ENCODE data around the gene LENG9.

The LENG9 gene

GRCh38 chr19:54421521-54421920, 42.1 kb downstream of the LENG9 start:
- DNase-seq (ENCODE audit: low spot score) = no peak

GRCh38 chr19:54421169-54421516, 42.4 kb downstream of the LENG9 start:
- DNase-seq (ENCODE audit: low spot score) = no peak

DNA sequence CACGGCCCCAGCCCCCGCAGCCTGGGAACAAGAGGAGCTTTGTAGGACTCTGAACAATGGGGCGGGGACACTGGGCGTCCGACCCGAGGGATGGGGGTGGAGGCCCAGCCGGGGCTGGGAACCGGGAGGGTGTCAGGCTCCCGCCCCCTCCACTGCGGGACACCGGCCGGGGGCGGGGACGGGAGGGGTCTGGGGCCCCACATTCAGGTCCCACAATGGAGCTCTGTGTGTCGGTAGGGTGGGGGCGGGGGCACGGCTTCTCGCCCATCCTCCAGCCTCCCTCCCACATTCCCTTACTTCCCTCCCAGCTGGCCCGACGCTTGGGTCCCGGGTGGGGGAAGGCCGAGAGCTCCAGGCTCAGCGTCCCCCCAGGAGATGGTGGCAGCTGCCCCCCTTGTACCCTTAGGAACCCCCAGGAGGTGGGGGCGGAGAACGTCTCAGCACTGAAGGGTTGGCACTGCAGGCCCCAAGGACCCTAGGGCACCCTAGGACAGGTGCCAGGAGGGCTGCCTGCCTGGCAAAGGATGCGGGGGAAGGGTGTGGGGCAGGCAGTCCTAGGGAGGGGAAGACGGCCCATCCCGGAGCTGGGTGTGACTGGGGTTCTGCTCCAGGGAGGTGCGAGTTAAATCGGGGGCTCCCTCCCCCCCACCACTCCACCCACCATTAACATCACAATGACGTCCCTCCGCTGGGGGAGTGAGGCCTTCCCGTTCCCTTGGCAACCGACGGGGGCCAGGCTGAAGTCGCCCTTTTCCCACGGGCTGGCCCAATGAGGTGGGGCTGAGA, 43.0 kb downstream of the LENG9 start:
- DNase-seq (ENCODE audit: low spot score) = no peak

DNA sequence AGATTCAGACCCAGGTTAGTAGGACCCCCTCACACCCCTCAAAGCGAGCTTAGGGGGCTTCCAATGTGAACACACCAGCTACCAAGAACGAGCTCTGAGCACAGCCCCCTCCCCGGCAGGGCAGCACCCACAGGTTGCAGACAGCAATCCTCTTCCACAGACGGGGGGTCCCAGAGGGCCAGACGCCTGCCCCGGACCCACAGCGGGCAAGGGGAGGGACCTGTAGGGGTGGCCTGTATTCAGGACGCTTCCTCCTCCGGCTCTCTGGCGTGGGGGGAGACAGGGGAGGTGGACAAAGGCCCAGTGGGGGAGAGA, 43.6 kb downstream of the LENG9 start:
- no peak for DNase-seq (ENCODE audit: low spot score)

DNA sequence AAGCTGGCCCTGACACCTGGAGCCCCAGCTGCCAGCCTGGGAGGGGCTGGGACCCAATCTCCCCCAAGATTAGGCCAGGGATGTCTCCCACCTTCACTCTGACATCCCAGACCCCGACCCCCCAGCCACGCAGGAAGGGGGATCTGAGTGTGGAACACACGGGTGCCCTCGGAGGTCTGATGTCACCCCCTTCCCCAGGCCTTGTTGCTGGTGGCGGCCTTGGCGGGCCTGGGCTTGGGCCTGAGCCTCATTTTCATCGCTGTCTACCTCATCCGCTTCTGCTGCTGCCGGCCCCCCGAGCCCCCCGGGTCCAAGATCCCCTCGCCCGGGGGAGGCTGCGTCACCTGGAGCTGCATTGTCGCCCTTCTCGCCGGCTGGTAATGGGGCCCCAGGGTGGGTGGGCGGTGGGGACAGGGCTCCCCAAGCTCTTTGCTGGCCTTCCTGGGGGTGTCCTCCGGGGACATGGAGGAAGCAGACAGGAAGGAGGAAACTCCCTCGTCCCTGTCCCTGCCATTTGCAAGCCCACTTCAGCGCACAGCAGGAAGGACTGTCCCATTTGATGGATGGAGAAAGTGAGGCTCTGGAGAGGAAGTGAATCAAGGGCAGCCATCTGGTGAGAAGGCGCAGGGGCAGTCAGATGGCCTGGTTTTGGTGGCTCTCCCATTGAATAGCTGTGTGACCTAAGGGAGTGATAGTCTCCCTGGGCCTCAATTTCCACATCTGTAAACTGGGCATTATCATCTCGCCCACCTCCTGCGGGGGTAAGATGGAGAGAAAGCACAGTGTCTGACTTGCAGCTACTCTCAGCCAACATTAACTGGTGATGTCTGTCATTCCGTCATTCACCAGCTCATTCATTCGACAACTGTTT, 44.4 kb downstream of the LENG9 start:
- no peak for DNase-seq (ENCODE audit: low spot score)

DNA sequence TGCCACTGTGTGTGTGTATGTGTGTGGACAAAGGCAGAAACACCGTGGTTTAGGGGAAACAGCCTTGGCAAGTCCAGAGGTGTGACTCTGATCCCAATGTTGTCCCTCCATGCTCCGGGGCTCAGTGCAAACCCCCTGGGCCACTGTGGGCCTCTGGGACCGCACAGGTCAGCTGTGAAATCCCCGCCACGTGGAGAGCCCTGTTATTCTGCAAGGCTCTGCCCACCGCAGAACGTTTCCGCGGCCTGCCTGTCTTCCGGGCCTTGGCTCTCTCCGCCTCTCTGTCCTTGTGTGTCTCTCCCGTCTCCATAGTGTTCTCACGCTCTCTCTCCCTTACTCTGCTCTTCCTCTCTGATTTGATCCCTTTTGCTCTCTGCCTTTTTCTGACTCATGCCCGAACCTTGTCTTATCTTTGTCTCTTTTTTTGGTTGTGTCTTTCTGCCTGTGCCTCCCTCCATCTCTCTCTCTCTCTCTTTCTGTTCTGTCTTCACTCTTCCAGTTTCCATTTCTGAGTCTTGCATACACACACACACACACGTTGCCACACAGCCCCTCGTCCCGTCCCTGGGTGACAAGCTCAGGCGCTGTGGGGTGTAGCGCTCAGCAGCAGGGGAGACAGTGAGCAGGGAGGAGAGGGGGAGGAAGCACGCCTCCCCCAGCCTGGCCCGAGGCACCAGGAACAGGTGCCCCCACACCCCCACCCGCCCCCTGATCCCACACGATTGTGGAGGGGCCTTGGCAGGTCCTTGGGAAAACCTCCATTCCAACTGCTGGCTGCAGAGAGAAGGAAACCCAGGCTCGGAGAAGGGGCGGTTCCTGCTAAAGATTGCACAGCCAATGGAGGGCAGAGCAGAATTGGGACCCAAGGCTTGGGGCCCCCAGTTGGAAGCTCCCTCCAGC, 45.3 kb downstream of the LENG9 start:
- DNase-seq (ENCODE audit: low spot score) = no peak

GRCh38 chr19:54416695-54417491, 46.7 kb downstream of the LENG9 start:
- no peak for DNase-seq (ENCODE audit: low spot score)

GRCh38 chr19:54415901-54416673, 47.5 kb downstream of the LENG9 start:
- DNase-seq (ENCODE audit: low spot score) = no peak

GRCh38 chr19:54415208-54415900, 48.2 kb downstream of the LENG9 start, which contains the start of gene TTYH1:
TSS of gene TTYH1 (plus strand) at chr19:54415464. CDS start at chr19:54415553, 89 bp downstream.
- no peak for DNase-seq (ENCODE audit: low spot score)

- DNase-seq (ENCODE audit: low spot score) = no peak
Measured at GRCh38 chr19:54414156-54414555, 49.4 kb downstream of the LENG9 start.

DNA sequence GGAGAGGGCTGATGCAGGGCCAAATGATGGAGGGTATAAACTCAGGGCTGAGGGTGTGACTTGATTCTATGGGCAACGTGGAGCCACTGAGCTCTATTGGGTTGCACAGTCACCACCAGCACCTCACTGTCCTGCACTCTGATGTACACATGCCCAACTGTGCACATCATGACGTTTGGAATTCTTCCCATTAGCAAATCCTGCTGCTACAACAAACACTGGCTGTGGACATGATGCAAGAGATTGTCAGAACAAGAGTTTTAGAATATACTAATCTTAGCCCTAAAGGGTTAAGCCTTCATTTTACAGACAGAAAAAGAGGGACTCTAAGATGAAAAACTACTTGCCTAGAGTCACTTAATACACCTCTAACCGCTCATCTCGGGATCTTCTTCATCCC, 50.7 kb downstream of the LENG9 start:
- no peak for DNase-seq (ENCODE audit: low spot score)

All from hematopoietic multipotent progenitor cell treated with erythropoietin and hydrocortisone succinate and interleukin-3 and kit ligand, for 17 days (in vitro differentiated cells).